Activated T-helper 2 cell treated with anti-CD3 and anti-CD28 coated beads, Interferon-gamma antibody, Interleukin-2, Interleukin-4, amounts not matched to agents 10 μg/mL and 5 μg/mL and 100 μg/mL, durations not matched to agents 14 hours and 24 hours and 36 hours (primary cell): Measurements from ENCODE around the gene HS1BP3. TPM values are rescaled to one million over a fixed set of nuclear protein-coding genes. Genes with fewer than 3 reads are reported as not detected.

Source experiments
- DNase-seq: peaks from one replicate; pipeline ENCODE4 v3.0.0; 2021; ENCODE audit warnings: low spot score
- H3K27ac Mint-ChIP-seq: one replicate; pipeline ENCODE4 v1.8.0; 2021; ENCODE audit warnings: mixed read lengths
- H3K27me3 Mint-ChIP-seq: one replicate; pipeline ENCODE4 v1.8.0; 2021; ENCODE audit warnings: low read depth, mixed read lengths
- H3K36me3 Mint-ChIP-seq: one replicate; pipeline ENCODE4 v1.8.0; 2021; ENCODE audit warnings: low read depth, mixed read lengths
- H3K4me1 Mint-ChIP-seq: one replicate; pipeline ENCODE4 v1.8.0; 2021; ENCODE audit warnings: low read depth, mixed read lengths
- H3K4me3 Mint-ChIP-seq: one replicate; pipeline ENCODE4 v1.8.0; 2021; ENCODE audit warnings: low read depth, mild to moderate bottlenecking, moderate library complexity, mixed read lengths
- H3K9me3 Mint-ChIP-seq: one replicate; pipeline ENCODE4 v1.8.0; 2021; ENCODE audit warnings: mixed read lengths
- intact Hi-C: fragments of 100-400 bp; cut with micrococcal nuclease; formaldehyde crosslinking; loops from one replicate; pipeline ENCODE4 v1.15.1; 2023
- total RNA-seq: library from RNA; stranded (reverse); gene quantifications from 2 replicates; pipeline ENCODE4 v1.2.3, GENCODE V29; 2022

Gene HS1BP3
- total RNA-seq, 1 donor from 2014 or later = 11.9 TPM

DNA sequence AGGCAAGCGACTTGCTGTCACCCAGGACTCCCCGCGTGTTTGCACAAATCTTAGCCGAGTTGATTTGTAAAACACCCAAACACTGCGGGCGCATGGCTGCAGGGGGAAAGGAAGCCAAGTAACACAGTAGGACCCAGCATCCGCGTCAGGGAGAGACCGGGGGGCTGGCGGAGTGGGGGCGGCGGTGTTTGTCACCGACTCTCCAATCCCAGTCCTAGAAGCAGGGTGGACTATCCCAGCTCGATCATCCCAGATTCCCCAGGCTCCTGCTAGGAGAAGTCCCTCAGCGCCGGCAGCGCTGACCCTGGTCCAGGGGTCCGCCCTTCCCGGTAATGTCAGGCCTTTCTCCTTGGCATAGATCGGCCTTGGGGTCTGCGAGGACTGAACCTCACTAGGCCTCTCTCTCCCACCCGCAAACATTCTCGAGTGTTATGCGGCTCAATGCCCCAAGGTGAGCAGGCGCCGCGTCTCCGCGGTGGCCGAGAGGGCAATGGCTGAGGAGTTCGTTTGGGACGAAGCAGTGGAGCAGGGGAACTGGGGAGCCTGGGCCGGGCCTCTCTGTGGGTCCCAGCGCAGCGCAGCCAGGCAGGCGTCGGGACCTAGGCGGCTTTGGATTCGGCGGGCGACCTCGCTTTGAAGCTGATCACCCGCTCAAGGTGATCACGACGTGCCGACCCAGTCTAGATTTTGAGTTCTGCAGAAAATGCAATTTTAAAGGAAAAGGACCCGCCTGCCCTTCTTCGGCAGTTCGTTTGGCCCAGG is 14.5 kb upstream of the HS1BP3 start:
- H3K9me3 Mint-ChIP-seq = no peaks in the 10 kb centered on the region
- H3K36me3 Mint-ChIP-seq = no peaks in the 10 kb centered on the region
- H3K4me3 Mint-ChIP-seq = peak overlapping the region; percentile 42
- H3K4me1 Mint-ChIP-seq = no peaks in the 10 kb centered on the region
- no peak for DNase-seq
- peaks cover 73% of the 10 kb centered on the region for H3K27me3 Mint-ChIP-seq
- intact Hi-C loops = loop anchor here (5.0 to 10.0 kb wide), 2 partner anchors 449 to 1313 kb away; no protein-coding TSS in a partner anchor
- H3K27ac Mint-ChIP-seq = no peak overlapping the region

DNA sequence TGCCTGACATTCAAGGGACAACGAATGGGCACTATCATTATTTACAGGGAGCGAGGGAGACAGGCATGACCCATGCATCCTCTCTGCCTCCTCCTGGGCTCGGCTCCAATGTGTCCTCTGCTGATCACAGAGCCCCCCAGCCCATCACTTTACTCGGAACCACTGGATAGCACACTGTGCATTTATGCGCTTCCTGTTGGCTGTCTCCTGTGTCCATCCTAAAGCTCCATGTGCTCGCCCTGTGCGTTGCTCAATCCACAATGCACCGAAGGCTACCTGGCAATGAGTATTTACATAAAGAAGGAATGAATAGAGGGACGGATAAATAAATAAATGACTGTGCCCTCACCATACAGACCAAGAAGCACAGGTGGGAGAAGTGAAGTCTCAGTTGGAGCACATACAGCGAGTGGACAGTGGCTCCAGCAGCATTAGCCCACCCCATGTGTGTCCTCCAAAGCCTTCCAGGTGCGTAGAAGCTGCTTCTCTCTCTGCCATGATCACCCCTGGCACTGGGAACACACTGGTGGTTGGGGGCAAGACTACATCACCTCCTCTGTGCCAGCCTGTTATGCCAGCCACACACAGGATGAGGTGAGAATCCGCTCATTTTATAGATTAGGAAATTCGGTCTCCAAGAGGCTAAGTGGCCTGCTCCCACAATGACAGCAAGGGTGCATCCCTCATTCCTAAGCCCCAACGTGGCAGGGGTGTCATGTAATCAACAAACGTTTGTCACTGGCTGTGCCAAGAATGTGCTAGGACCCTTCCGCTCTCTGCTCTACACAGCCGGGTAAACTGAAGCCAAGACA is 13.7 kb upstream of the HS1BP3 start:
- Mint-ChIP-seq H3K27ac (no peak overlapping the region), H3K9me3 (no peaks in the 10 kb centered on the region), H3K27me3 (peaks cover 71% of the 10 kb centered on the region), H3K4me3 (no peak overlapping the region), H3K4me1 (no peaks in the 10 kb centered on the region), H3K36me3 (no peaks in the 10 kb centered on the region)
- DNase-seq = no peak
- intact Hi-C loops = loop anchor here (5.0 to 10.0 kb wide), 3 partner anchors 450 to 1312 kb away; no protein-coding TSS in a partner anchor

DNA sequence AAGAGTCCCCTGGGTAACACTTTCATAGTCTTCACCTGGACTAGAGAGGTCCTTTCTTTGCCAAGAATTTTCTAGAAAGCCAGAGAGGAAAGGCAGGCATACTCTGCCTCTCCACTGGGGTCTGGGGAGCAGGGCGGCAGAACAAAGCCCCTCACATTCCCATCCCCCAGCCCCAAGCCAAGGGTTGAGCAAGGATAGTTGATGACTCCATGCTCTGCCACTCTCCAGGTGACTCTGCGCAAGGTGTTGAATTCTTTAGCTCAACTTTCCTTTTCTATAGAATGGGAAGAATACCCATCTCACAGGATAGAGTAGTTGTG is 13.1 kb upstream of the HS1BP3 start:
- H3K36me3 Mint-ChIP-seq = no peaks in the 10 kb centered on the region
- no peaks in the 10 kb centered on the region for H3K9me3 Mint-ChIP-seq
- no peak overlapping the region for H3K4me3 Mint-ChIP-seq
- DNase-seq = no peak
- H3K27me3 Mint-ChIP-seq = peaks cover 70% of the 10 kb centered on the region
- intact Hi-C loops = loop anchor here (5.0 to 10.0 kb wide), 2 partner anchors 451 to 653 kb away; no protein-coding TSS in a partner anchor
- H3K4me1 Mint-ChIP-seq = no peaks in the 10 kb centered on the region
- H3K27ac Mint-ChIP-seq = no peak overlapping the region

DNA sequence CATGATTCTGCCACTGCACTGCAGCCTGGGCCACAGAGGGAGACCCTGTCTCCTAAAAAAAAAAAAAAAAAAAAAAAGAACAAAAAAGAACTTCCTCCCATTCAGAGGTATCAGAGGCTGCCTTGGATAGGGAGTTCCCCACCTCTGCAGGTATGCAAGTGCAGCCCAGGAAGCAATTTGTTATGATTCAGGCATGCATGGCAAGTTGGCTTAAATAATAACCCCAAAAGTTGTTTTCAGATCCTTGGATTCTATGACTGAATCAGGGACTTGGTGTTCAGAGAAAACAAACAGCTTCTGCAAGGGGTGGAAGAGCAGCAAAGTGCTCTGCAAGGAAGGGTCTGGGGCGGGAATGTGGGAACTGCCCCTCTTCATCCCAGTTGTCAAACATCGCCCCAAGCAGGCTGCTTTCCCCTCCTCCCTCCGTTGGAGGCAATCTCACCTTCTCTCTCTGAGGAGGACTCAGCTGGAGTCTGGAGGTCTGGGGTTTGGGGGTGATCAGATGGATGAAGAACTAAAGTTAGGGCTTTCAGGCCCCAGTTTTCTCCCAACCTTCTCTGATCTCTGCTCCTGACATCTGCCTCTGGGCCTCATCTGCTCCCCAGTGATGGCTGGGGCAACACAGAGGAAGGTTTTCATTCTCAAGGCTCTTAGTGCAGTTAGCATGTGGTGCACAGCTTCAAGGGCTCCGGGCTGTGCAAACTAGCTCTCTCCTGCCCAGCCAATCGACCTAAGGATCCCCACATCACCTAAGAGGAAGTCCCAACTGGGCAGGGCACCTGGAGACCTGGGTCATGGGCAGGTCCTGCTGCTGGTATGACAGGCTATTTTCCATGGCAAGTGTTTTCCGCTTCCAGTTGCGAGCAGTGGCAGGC is 12.5 kb upstream of the HS1BP3 start:
- Mint-ChIP-seq H3K9me3 (no peaks in the 10 kb centered on the region), H3K4me1 (no peaks in the 10 kb centered on the region), H3K27me3 (peaks cover 68% of the 10 kb centered on the region), H3K36me3 (no peaks in the 10 kb centered on the region), H3K4me3 (no peak overlapping the region), H3K27ac (no peak overlapping the region)
- DNase-seq = no peak
- intact Hi-C loops = loop anchor here (5.0 to 10.0 kb wide), 2 partner anchors 451 to 654 kb away; no protein-coding TSS in a partner anchor

DNA sequence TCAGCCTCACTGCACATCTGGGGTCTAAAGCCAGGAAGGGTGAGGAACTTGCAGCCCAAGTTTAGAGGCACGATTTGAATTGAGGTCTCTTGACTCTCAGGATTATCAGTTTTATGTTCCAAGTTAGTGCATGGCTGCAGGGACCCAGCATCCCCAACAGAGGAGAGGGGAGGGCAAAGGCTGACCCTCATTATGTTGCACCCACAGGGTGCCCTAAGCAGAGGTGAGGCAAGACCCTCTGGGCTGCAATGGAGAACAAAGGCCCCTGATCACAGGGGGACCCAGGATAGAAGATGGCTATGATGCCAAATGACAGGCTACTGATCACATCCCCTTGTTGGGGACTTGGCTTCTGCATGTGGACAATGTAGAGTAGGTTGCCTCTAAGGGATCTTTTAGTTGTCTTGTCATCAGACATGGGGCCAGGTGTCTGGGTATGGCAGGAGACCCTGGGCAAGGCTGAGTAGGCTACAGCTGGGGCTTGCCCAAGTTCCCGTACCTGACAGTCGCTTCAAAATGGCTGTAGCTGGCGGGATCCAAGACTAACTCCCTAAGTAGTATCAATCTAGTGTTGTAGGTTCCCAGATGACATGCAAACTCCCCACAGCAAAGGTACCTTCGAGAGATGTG is 11.5 kb upstream of the HS1BP3 start:
- no peak overlapping the region for H3K4me3 Mint-ChIP-seq
- intact Hi-C loops = loop anchor here (5.0 to 10.0 kb wide), 2 partner anchors 452 to 655 kb away; no protein-coding TSS in a partner anchor
- H3K36me3 Mint-ChIP-seq = no peaks in the 10 kb centered on the region
- no peak for DNase-seq
- H3K9me3 Mint-ChIP-seq = no peaks in the 10 kb centered on the region
- H3K4me1 Mint-ChIP-seq = no peaks in the 10 kb centered on the region
- peaks cover 63% of the 10 kb centered on the region for H3K27me3 Mint-ChIP-seq
- no peak overlapping the region for H3K27ac Mint-ChIP-seq

DNA sequence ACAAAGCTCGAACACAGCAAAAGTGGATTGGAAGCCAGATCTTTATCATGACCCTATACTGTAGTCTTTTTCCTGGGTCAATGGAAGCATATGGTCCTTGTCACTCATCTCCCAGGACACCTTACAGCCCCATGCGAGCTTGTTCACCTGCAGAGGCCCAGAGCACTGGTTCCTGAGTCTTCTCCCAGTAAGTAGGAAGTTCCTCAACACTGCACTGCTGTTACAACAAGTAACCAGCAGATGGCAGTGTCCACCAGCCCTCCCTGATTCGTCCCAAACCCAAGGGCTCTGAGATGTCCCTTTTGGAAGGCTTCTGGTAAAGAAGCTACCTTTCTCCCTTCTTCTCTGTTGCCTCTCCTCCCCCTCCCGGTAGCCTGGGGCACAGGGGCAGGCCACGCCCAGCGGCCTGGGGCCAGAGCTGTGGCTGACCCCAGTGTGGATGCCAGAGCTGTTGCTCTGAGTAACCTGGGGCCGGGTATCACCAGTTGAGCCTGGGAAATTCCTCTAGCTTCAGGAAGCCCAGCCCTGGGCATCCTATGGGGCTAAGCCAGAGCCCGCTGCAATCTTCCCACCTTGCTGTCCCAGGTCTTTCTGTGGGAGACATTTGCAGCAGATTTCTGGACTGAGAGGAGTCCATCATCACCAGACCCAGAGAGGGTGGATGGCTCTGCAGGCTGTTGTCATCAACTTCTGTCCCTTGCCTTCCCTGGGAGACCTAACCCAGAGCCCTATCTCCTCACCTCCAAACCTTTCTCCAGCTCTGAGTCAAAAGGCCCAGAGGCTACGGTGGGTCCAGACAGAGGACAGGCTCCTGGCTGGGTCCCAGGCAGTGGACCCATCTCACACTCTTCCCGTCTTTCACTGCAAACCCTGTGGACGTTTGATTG is 10.8 kb upstream of the HS1BP3 start:
- no peak overlapping the region for H3K4me3 Mint-ChIP-seq
- no peaks in the 10 kb centered on the region for H3K9me3 Mint-ChIP-seq
- H3K27ac Mint-ChIP-seq = no peak overlapping the region
- no peaks in the 10 kb centered on the region for H3K4me1 Mint-ChIP-seq
- H3K36me3 Mint-ChIP-seq = no peaks in the 10 kb centered on the region
- DNase-seq = peak; percentile 55
- intact Hi-C loops = loop anchor here (1.0 to 10.0 kb wide), 3 partner anchors 302 to 656 kb away; no protein-coding TSS in a partner anchor
- H3K27me3 Mint-ChIP-seq = peaks cover 65% of the 10 kb centered on the region

DNA sequence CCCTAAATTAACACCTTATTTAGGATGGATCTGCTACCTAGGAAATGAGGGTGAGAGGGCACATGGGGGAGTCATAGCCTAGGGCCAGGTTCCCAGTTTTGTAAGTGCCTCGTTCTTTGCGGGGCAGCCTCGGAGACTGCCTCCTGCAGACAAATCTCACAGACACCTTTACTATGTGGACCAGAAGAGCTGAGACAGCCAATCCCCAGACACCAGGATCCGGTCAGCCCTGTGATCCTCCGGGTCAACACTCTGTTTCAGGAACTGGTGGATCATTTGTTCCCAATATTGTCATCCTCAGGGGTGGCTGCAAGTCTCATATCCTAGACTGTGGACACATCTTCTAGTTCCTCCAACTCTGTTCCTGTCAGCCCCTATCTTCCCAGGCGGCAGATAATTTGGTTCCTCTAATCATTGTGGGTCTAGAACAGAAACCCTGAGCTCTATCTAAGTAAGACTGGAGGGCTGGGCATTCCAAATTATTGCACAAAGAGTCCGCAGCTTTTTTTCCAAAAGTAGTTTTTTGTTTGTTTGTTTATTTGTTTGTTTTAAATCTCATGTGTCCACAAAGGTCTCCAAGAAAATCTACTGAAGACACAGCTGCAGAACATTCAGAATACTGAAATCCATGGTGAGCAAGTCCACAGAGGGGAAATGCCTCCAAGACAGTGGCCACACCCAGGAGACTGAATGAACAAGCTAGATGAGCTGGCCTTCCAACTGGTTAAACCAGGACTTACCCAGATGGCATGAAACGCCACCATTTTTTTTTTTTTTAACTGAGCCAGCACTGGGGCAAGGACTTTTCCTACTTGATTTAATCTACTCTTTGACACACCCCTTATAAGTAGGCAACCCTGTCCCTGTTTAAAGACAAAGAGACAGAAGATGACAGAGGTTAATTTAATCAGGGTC is 9.9 kb upstream of the HS1BP3 start:
- Mint-ChIP-seq H3K27ac (no peak overlapping the region), H3K36me3 (no peaks in the 10 kb centered on the region), H3K9me3 (no peaks in the 10 kb centered on the region), H3K4me3 (no peak overlapping the region), H3K4me1 (no peaks in the 10 kb centered on the region), H3K27me3 (peaks cover 65% of the 10 kb centered on the region)
- intact Hi-C loops = loop anchor here (1.0 to 10.0 kb wide), 3 partner anchors 303 to 657 kb away; no protein-coding TSS in a partner anchor
- no peak for DNase-seq

DNA sequence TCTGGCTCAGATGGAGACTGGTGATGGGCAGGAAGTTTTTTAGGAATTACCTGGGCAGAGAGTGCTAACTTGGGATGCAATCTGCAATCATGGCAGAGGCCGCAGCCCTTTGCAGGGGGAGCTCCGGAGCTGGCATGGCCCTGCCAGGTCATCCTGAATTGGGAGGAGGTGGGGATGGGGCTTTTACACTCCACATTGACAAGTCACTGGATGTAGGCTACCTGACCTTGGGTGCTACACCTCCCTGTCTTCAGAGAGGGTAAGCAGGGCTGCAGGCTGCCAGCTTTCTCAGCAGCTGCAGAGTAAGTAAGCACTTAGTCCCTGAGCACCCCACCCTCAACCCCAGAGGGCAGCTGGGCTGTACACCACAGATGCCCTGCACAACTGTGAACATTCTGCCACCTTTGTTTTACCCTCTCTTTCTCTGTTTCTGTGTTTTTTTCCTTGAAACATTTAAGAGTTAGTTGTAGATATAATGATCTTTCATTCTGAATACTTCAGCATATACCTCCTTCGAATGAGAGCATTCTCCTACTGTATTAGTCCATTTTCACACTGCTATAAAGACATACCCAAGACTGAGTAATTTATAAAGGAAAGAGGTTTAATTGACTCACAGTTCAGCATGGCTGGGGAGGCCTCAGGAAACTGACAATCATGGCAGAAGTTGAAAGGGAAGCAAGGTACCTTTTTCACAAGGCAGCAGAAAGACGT is 6.8 kb upstream of the HS1BP3 start:
- no peaks in the 10 kb centered on the region for H3K9me3 Mint-ChIP-seq
- H3K27me3 Mint-ChIP-seq = peaks cover 51% of the 10 kb centered on the region
- H3K4me3 Mint-ChIP-seq = no peak overlapping the region
- H3K4me1 Mint-ChIP-seq = no peaks in the 10 kb centered on the region
- no peak for DNase-seq
- H3K27ac Mint-ChIP-seq = no peak overlapping the region
- intact Hi-C loops = no loop called here
- H3K36me3 Mint-ChIP-seq = no peaks in the 10 kb centered on the region

DNA sequence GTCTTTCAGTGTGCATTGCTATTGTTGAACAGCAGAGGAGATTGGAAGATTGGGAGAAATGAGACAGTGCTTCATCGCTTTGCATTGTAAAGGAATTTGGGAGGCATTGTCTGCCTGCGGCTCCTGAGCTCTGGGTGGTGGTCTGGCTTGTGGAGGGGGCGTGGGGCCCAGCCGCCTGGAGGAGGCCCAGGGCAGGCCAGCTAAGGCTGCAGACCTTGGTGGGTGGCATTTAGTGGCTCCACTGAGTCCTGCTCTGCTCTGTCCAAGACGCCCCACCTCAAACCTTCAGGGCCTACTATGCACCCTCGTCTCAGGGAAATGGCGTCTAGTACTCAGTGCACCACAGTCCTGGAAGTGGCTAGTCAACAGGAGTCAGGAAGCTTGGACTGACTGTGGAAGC is 5.7 kb upstream of the HS1BP3 start:
- no peak overlapping the region for H3K27ac Mint-ChIP-seq
- peaks cover 1% of the 10 kb centered on the region for H3K4me1 Mint-ChIP-seq
- H3K4me3 Mint-ChIP-seq = no peak overlapping the region
- no peaks in the 10 kb centered on the region for H3K36me3 Mint-ChIP-seq
- H3K27me3 Mint-ChIP-seq = peaks cover 41% of the 10 kb centered on the region
- no peaks in the 10 kb centered on the region for H3K9me3 Mint-ChIP-seq
- DNase-seq = no peak
- intact Hi-C loops = no loop called here

DNA sequence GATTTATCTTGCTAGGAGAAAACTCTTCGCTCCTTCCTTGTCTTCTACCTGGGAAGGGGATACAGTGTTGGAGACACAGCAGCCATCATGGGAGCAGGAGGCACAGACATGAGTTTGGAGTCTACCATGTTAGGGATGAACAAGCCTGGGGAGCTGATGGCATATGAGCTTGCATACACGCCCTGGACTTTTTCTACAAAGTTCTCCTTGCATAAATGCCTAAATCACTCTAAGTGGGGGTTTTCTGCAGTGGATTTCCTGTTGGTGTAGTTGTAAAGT is 3.6 kb upstream of the HS1BP3 start:
- H3K4me1 Mint-ChIP-seq = peaks cover 13% of the 10 kb centered on the region

More for the DNA sequence above, 3.6 kb upstream of the HS1BP3 start:
- Mint-ChIP-seq H3K9me3 (no peaks in the 10 kb centered on the region), H3K36me3 (no peaks in the 10 kb centered on the region), H3K4me3 (no peak overlapping the region), H3K27me3 (peaks cover 28% of the 10 kb centered on the region), H3K27ac (no peak overlapping the region)
- DNase-seq = no peak
- intact Hi-C loops = loop anchor here (5.0 kb wide), 3 partner anchors 168 to 752 kb away; partner anchors contain the start of genes LAPTM4A, LDAH and TTC32
